Sigmoid colon (tissue), 7 donors: Measurements from ENCODE around the gene STK33. TPM values are rescaled to one million over a fixed set of nuclear protein-coding genes. Genes with fewer than 3 reads are reported as not detected.
A peak's percentile ranks its signal among the peaks of the same experiment; 100 is the strongest.

ENCODE experiments used
- DNase-seq: peaks from one replicate; pipeline ENCODE4 v3.0.0-alpha.2; 2019
- H3K27ac ChIP-seq, 4 donors: fragments of 200-600 bp; sonication (generic); one replicate each; pipeline ENCODE4 v1.5.1; 2016 to 2019; ENCODE audit warnings: mild to moderate bottlenecking in 1 of 4
- H3K27me3 ChIP-seq, 3 donors: fragments of 200-600 bp; sonication (generic); one replicate each; pipeline ENCODE4 v1.5.1; 2019; ENCODE audit warnings: mild to moderate bottlenecking in 1 of 3
- H3K36me3 ChIP-seq, 4 donors: fragments of 200-600 bp; sonication (generic); one replicate each; pipeline ENCODE4 v1.5.1; 2016 to 2019
- H3K4me1 ChIP-seq, 4 donors: fragments of 200-600 bp; sonication (generic); one replicate each; pipeline ENCODE4 v1.5.1; 2017 to 2019
- H3K4me3 ChIP-seq, 4 donors: fragments of 200-600 bp; sonication (generic); one replicate each; pipeline ENCODE4 v1.5.1; 2017 to 2019; ENCODE audit warnings: mild to moderate bottlenecking in 2 of 4, moderate library complexity in 1 of 4
- H3K9me3 ChIP-seq, 4 donors: fragments of 200-600 bp in 3 of 4; sonication (generic) in 3 of 4; one replicate each; pipeline versions ENCODE4 v1.5.1 to v1.6.1; 2013 to 2019
- CTCF ChIP-seq, 4 experiments: fragments of 450-650 bp in 3 of 4; fragments of 200-600 bp in 1 of 4; IDR thresholded peaks; one replicate each; pipeline ENCODE4 v1.5.1; 2016 to 2019; ENCODE audit warnings: antibody characterized with exemption in 4 of 4, mild to moderate bottlenecking in 3 of 4, moderate library complexity in 2 of 4
- EP300 ChIP-seq, 4 donors: sonication (generic); formaldehyde crosslinking; IDR thresholded peaks; one replicate each; pipeline ENCODE4 v1.6.1; 2017; ENCODE audit warnings: antibody characterized with exemption in 4 of 4
- POLR2A ChIP-seq, 2 donors: fragments of 450-650 bp; IDR thresholded peaks; one replicate each; pipeline ENCODE4 v1.6.1; 2016; ENCODE audit warnings: antibody characterized with exemption in 2 of 2, mild to moderate bottlenecking in 2 of 2, moderate library complexity in 2 of 2
- POLR2AphosphoS5 ChIP-seq, 4 donors: sonication (generic); formaldehyde crosslinking; IDR thresholded peaks; one replicate each; pipeline ENCODE4 v1.6.1; 2017; ENCODE audit warnings: antibody characterized with exemption in 4 of 4
- WGBS, 2 donors: extraction: QIAGEN DNeasy Blood & Tissue Kit; methylation state at CpG; one replicate each; pipeline ENCODE4 v1.1.7; 2013; 5-methylcytosine and 5-hydroxymethylcytosine counted together
- intact Hi-C: fragments of 100-400 bp; cut with DNase I; formaldehyde crosslinking; loops from one replicate; pipeline ENCODE4 v1.15.1; 2023
- polyA plus RNA-seq, 3 donors: library from polyadenylated mRNA; stranded (reverse); fragments of 200-250 nt; gene quantifications; one replicate each; pipeline ENCODE4 v1.2.3, GENCODE V29; 2013
- total RNA-seq, 4 donors: library from RNA; depleted of rRNA; stranded (reverse); fragments of >200 nt; gene quantifications; one replicate each; pipeline ENCODE4 v1.1.0, GENCODE V29; 2016
- donor health status: healthy with polysubstance abuse.
- donor health status: Bipolar disorder and iron deficiency.
- donor health status: healthy.

The STK33 gene
- total and polyA plus RNA-seq, 7 donors, result 2.0 to 23.8 (median 20.6) TPM; not detected in 2

GRCh38 chr11:8359521-8359920 is 234.5 kb downstream of the STK33 start:
- intact Hi-C loops, result no loop called here
- Histone ChIP-seq H3K4me1 (peaks cover 0 to 17% (median 10%) of the 10 kb centered on the region in 4 donors), H3K27ac (no peak overlapping the region), H3K27me3 (no peaks in the 10 kb centered on the region), H3K4me3 (no peak overlapping the region), H3K36me3 (no peaks in the 10 kb centered on the region), H3K9me3 (no peaks in the 10 kb centered on the region)
- no peak for DNase-seq
- 94 to 96% methylated on average over 6 of the region's 6 CpGs for WGBS, 2 donors
- TF ChIP-seq EP300 (IDR thresholded peaks at IDR 0.05) (no peak), CTCF (IDR thresholded peaks at IDR 0.05) (no peak), POLR2A (IDR thresholded peaks at IDR 0.05) (no peak), POLR2AphosphoS5 (IDR thresholded peaks at IDR 0.05) (no peak)

GRCh38 chr11:8357891-8358566 is 236.0 kb downstream of the STK33 start:
- peaks cover 0 to 18% (median 11%) of the 10 kb centered on the region in 4 donors for H3K4me1 ChIP-seq
- TF ChIP-seq EP300 (IDR thresholded peaks at IDR 0.05) (no peak), CTCF (IDR thresholded peaks at IDR 0.05) (no peak), POLR2AphosphoS5 (IDR thresholded peaks at IDR 0.05) (no peak), POLR2A (IDR thresholded peaks at IDR 0.05) (no peak)
- WGBS, 2 donors, result 93 to 94% methylated on average over 13 of the region's 13 CpGs
- no peaks in the 10 kb centered on the region for H3K9me3 ChIP-seq
- DNase-seq, result no peak
- H3K27me3 ChIP-seq, result no peaks in the 10 kb centered on the region
- no peak overlapping the region for H3K4me3 ChIP-seq
- intact Hi-C loops, result no loop called here
- H3K27ac ChIP-seq, result no peak overlapping the region
- no peaks in the 10 kb centered on the region for H3K36me3 ChIP-seq

- DNase-seq, result no peak
- no peaks in the 10 kb centered on the region for H3K27me3 ChIP-seq
- intact Hi-C loops, result no loop called here
- H3K9me3 ChIP-seq, result no peaks in the 10 kb centered on the region
- no peak overlapping the region for H3K27ac ChIP-seq
- no peak overlapping the region for H3K4me3 ChIP-seq
- no peaks in the 10 kb centered on the region for H3K36me3 ChIP-seq
- TF ChIP-seq EP300 (IDR thresholded peaks at IDR 0.05) (no peak), CTCF (IDR thresholded peaks at IDR 0.05) (no peak), POLR2AphosphoS5 (IDR thresholded peaks at IDR 0.05) (no peak)
- 75 to 86% methylated on average over 4 of the region's 4 CpGs for WGBS, 2 donors
- peaks cover 0 to 18% (median 11%) of the 10 kb centered on the region in 4 donors for H3K4me1 ChIP-seq
Observed at GRCh38 chr11:8357505-8357888, 236.5 kb downstream of the STK33 start.

- DNase-seq, result no peak
- Histone ChIP-seq H3K4me1 (peaks cover 0 to 18% (median 11%) of the 10 kb centered on the region in 4 donors), H3K27ac (no peak overlapping the region), H3K4me3 (peak overlapping the region in 2 of 4 donors; percentile 8 to 10), H3K36me3 (no peaks in the 10 kb centered on the region), H3K9me3 (no peaks in the 10 kb centered on the region), H3K27me3 (no peaks in the 10 kb centered on the region)
- intact Hi-C loops, result no loop called here
- WGBS, 2 donors, result 24 to 57% methylated on average over 30 of the region's 30 CpGs
- TF ChIP-seq POLR2A (IDR thresholded peaks at IDR 0.05) (no peak), CTCF (IDR thresholded peaks at IDR 0.05) (no peak), EP300 (IDR thresholded peaks at IDR 0.05) (no peak), POLR2AphosphoS5 (IDR thresholded peaks at IDR 0.05) (no peak)
Observed at GRCh38 chr11:8356721-8357504, 237.1 kb downstream of the STK33 start.
